HG03575 (cell line): ENCODE data around the gene HIBCH.
"Not testable (repeated sequence)": the region's sequence is repeated elsewhere in the genome, so short reads cannot be mapped to it uniquely, and the experiment has no call there.

ENCODE experiments used
- ATAC-seq: cut with Tn5 transposase; IDR thresholded peaks from one replicate; pipeline ENCODE4 v1.9.1; 2021; ENCODE audit not compliant: unreplicated experiment, insufficient number of reproducible peaks, low FRiP score; ENCODE audit errors: extremely low read depth

Gene HIBCH

GRCh38 chr2:190178066-190178722 is 141.4 kb downstream of the HIBCH start:
- no peak for ATAC-seq

GRCh38 chr2:190177249-190178040 is 142.2 kb downstream of the HIBCH start:
- ATAC-seq, result no peak

GRCh38 chr2:190173392-190173791 is 146.2 kb downstream of the HIBCH start:
- ATAC-seq, result no peak

GRCh38 chr2:190170673-190171072 is 149.0 kb downstream of the HIBCH start:
- no peak for ATAC-seq

GRCh38 chr2:190169221-190170072 is 150.2 kb downstream of the HIBCH start:
- no peak for ATAC-seq

- ATAC-seq, result no peak
Measured at GRCh38 chr2:190167702-190168101, 151.9 kb downstream of the HIBCH start.

GRCh38 chr2:190165491-190165890 is 154.1 kb downstream of the HIBCH start:
- no peak for ATAC-seq

GRCh38 chr2:190162851-190163250 is 156.8 kb downstream of the HIBCH start:
- no peak for ATAC-seq

- no peak for ATAC-seq
Measured at GRCh38 chr2:190159453-190159852, 160.2 kb downstream of the HIBCH start.

GRCh38 chr2:190158798-190159434 is 160.7 kb downstream of the HIBCH start:
- ATAC-seq, result no peak

GRCh38 chr2:190157613-190158528 is 161.8 kb downstream of the HIBCH start:
- not testable (repeated sequence) for ATAC-seq

- no peak for ATAC-seq
Measured at GRCh38 chr2:190156530-190157212, 163.0 kb downstream of the HIBCH start.
